Femur (tissue), 1 donor: ENCODE data around the gene OR5K3.

Source experiments
- DNase-seq: peaks from one replicate; pipeline ENCODE4 v3.0.0-alpha.2; 2017

The OR5K3 gene

DNA sequence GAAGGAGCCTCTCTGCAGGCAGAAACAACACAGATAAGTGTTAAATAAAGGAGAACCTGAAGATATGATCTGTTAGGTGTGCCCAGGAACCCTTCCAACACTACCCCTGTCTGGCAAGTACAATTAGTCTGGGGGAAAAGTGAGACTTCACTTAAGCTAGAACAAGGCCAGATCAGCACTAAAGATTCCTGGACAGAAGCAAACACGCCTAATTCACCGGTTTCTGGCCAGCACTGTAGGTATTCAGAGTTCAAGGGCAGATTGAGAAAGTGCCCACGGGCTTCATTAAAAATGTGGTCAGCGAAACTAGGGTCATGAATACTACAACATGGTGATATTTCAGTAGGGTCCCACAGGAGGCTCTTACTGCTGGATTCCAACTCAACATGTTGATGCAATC, 43.9 kb downstream of the OR5K3 start:
- DNase-seq: no peak

DNA sequence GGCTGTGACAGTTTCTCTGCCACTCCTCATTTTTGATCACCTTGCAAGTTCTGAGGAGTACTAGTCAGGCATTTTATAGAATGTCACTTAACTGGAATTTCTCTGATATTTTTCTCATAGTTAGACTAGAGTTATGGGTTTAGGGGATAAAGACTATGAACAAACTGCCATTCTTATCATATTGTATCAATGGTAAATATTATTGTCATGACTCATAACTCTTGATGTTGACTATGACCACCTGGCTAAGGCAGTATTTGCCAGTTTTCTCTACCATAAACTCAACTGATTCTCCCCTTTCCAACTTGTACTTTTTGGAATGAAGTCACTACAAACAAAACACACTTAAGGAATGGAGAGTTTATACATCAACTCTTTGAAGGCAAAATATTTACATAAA, 49.8 kb downstream of the OR5K3 start:
- DNase-seq: no peak
